ENCODE measurements around the gene ZMYND10.

ZMYND10 gene

GRCh38 chr3:50347187-50347813 lies 1.8 kb upstream of the ZMYND10 start:
- FAIRE-seq (peak; percentile 9), DNase-seq (ENCODE audit: low spot score) (peak; percentile 72)

GRCh38 chr3:50345008-50345407 lies 524 bp downstream of the ZMYND10 start:
- DNase-seq (ENCODE audit: low spot score) = no peak
- no peak for FAIRE-seq

GRCh38 chr3:50342813-50343633 lies 2.5 kb downstream of the ZMYND10 start:
- no peak for FAIRE-seq
- no peak for DNase-seq (ENCODE audit: low spot score)

GRCh38 chr3:50341996-50342650 lies 3.4 kb downstream of the ZMYND10 start:
- FAIRE-seq (no peak), DNase-seq (ENCODE audit: low spot score) (no peak)

GRCh38 chr3:50341537-50341936 lies 4.0 kb downstream of the ZMYND10 start:
- FAIRE-seq (no peak), DNase-seq (ENCODE audit: low spot score) (no peak)

- no peak for FAIRE-seq
- DNase-seq (ENCODE audit: low spot score) = no peak
Measured at GRCh38 chr3:50340448-50341329, 4.8 kb downstream of the ZMYND10 start, which contains the start of gene RASSF1. Gene RASSF1 (minus strand): TSS chr3:50340836. CDS start chr3:50340805, 31 bp downstream.

- no peak for DNase-seq (ENCODE audit: low spot score)
- no peak for FAIRE-seq
Measured at GRCh38 chr3:50340147-50340447, 5.4 kb downstream of the ZMYND10 start.

- DNase-seq (ENCODE audit: low spot score) (no peak), FAIRE-seq (no peak)
Measured at GRCh38 chr3:50339485-50340146, 5.9 kb downstream of the ZMYND10 start.

GRCh38 chr3:50338965-50339364 lies 6.6 kb downstream of the ZMYND10 start:
- FAIRE-seq = no peak
- DNase-seq (ENCODE audit: low spot score) = no peak

- DNase-seq (ENCODE audit: low spot score) (peak; percentile 99), FAIRE-seq (peak; percentile 94)
Measured at GRCh38 chr3:50337175-50337861, 8.2 kb downstream of the ZMYND10 start.

GRCh38 chr3:50336452-50337174 lies 8.9 kb downstream of the ZMYND10 start:
- DNase-seq (ENCODE audit: low spot score) = peak; percentile 33
- FAIRE-seq = no peak

GRCh38 chr3:50334339-50335075 lies 11.0 kb downstream of the ZMYND10 start:
- no peak for DNase-seq (ENCODE audit: low spot score)

GRCh38 chr3:50333744-50334328 lies 11.7 kb downstream of the ZMYND10 start:
- no peak for FAIRE-seq
- no peak for DNase-seq (ENCODE audit: low spot score)

More at GRCh38 chr3:50334339-50335075, 11.0 kb downstream of the ZMYND10 start:
- no peak for FAIRE-seq

- DNase-seq (ENCODE audit: low spot score) = no peak
- no peak for FAIRE-seq
Measured at GRCh38 chr3:50331364-50331907, 14.1 kb downstream of the ZMYND10 start.

GRCh38 chr3:50330330-50330729 lies 15.2 kb downstream of the ZMYND10 start:
- no peak for FAIRE-seq
- no peak for DNase-seq (ENCODE audit: low spot score)

GRCh38 chr3:50327943-50328691 lies 17.4 kb downstream of the ZMYND10 start, which contains the start of gene TUSC2:
Gene TUSC2 (minus strand): TSS chr3:50328223. CDS start chr3:50328099, 124 bp downstream.
- FAIRE-seq (peak; percentile 96), DNase-seq (ENCODE audit: low spot score) (peak; percentile 97)

GRCh38 chr3:50327129-50327528 lies 18.4 kb downstream of the ZMYND10 start:
- DNase-seq (ENCODE audit: low spot score) = no peak
- FAIRE-seq = no peak

Data from urothelium cell line (cell line).